GM03348 (cell line): ENCODE results near the gene NADK2.

Experiments used
- DNase-seq: peaks from one replicate; pipeline ENCODE4 v3.0.0; 2012; ENCODE audit warnings: low spot score

The NADK2 gene

GRCh38 chr5:36161361-36161760 lies 80.4 kb downstream of the NADK2 start:
- no peak for DNase-seq

- DNase-seq: no peak
Measured at GRCh38 chr5:36160617-36161016, 81.1 kb downstream of the NADK2 start.

GRCh38 chr5:36158144-36158543 lies 83.6 kb downstream of the NADK2 start:
- peak; percentile 16 for DNase-seq

- peak; percentile 74 for DNase-seq
Measured at GRCh38 chr5:36156619-36157018, 85.1 kb downstream of the NADK2 start.

- DNase-seq: peak; percentile 8
Measured at GRCh38 chr5:36156121-36156601, 85.6 kb downstream of the NADK2 start.

- no peak for DNase-seq
Measured at GRCh38 chr5:36155291-36155690, 86.4 kb downstream of the NADK2 start.

GRCh38 chr5:36153726-36154125 lies 88.0 kb downstream of the NADK2 start:
- no peak for DNase-seq

- DNase-seq: no peak
Measured at GRCh38 chr5:36153298-36153677, 88.4 kb downstream of the NADK2 start.

- DNase-seq: peak; percentile 19
Measured at GRCh38 chr5:36152324-36153297, 89.1 kb downstream of the NADK2 start.

GRCh38 chr5:36151434-36152323 lies 90.0 kb downstream of the NADK2 start, which contains the start of the genes LMBRD2 and SKP2:
Gene LMBRD2, minus strand, starts transcription at chr5:36151887. Its CDS starts 8,538 bp downstream, at chr5:36143349.
Gene SKP2, plus strand, starts transcription at chr5:36152111. Its CDS starts 152 bp downstream, at chr5:36152263.
- DNase-seq: peak; percentile 98

GRCh38 chr5:36150676-36151433 lies 90.9 kb downstream of the NADK2 start:
- DNase-seq: peak; percentile 49

GRCh38 chr5:36147681-36148080 lies 94.0 kb downstream of the NADK2 start:
- no peak for DNase-seq

GRCh38 chr5:36146390-36146789 lies 95.3 kb downstream of the NADK2 start:
- no peak for DNase-seq

- DNase-seq: no peak
Measured at GRCh38 chr5:36145311-36145710, 96.4 kb downstream of the NADK2 start.
